Endodermal cell (in vitro differentiated cells): Measurements from ENCODE around the gene HAAO. TPM values are rescaled to one million over a fixed set of nuclear protein-coding genes. Genes with fewer than 3 reads are reported as not detected.

Experiments used
- DNase-seq: peaks from one replicate; pipeline ENCODE4 v3.0.0-alpha.2; 2017
- H3K27ac ChIP-seq: 2 replicates; pipeline ENCODE4 v1.5.1; 2013; ENCODE audit warnings: mild to moderate bottlenecking, low read depth, low read length, moderate library complexity
- H3K27me3 ChIP-seq: 2 replicates; pipeline ENCODE4 v1.6.1; 2013; ENCODE audit warnings: mild to moderate bottlenecking, low read length, moderate library complexity; ENCODE audit not compliant: insufficient read depth, control insufficient read depth, poor library complexity, severe bottlenecking
- H3K36me3 ChIP-seq: 2 replicates; pipeline ENCODE4 v1.7.0; 2013; ENCODE audit warnings: mild to moderate bottlenecking, low read length, moderate library complexity; ENCODE audit not compliant: control insufficient read depth, insufficient read depth
- H3K4me1 ChIP-seq: one replicate; pipeline ENCODE4 v1.7.0; 2013; ENCODE audit warnings: low read length; ENCODE audit not compliant: control insufficient read depth, insufficient read depth
- H3K4me3 ChIP-seq: 2 replicates; pipeline ENCODE4 v1.5.1; 2013; ENCODE audit warnings: mild to moderate bottlenecking, low read length, moderate library complexity
- H3K9ac ChIP-seq: 2 replicates; pipeline ENCODE4 v1.6.1; 2013; ENCODE audit warnings: mild to moderate bottlenecking, low read length, moderate library complexity; ENCODE audit not compliant: poor library complexity, severe bottlenecking; ENCODE audit errors: extremely low read depth
- H3K9me3 ChIP-seq: 2 replicates; pipeline ENCODE4 v1.6.1; 2013; ENCODE audit warnings: mild to moderate bottlenecking, low read length, moderate library complexity; ENCODE audit not compliant: control insufficient read depth
- H3K27ac Mint-ChIP-seq: 2 replicates; pipeline ENCODE4 v1.8.0; 2020; ENCODE audit warnings: mixed read lengths
- H3K27me3 Mint-ChIP-seq: 2 replicates; pipeline ENCODE4 v1.8.0; 2021; ENCODE audit warnings: mild to moderate bottlenecking, mixed read lengths; ENCODE audit not compliant: insufficient read depth
- H3K36me3 Mint-ChIP-seq: 2 replicates; pipeline ENCODE4 v1.8.0; 2020; ENCODE audit warnings: low read depth, mixed read lengths
- H3K4me1 Mint-ChIP-seq: 2 replicates; pipeline ENCODE4 v1.8.0; 2020; ENCODE audit warnings: mixed read lengths
- H3K4me3 Mint-ChIP-seq: 2 replicates; pipeline ENCODE4 v1.8.0; 2020; ENCODE audit warnings: mild to moderate bottlenecking, moderate library complexity, mixed read lengths
- H3K9me3 Mint-ChIP-seq: 2 replicates; pipeline ENCODE4 v1.8.0; 2020; ENCODE audit warnings: mild to moderate bottlenecking, mixed read lengths
- CTCF ChIP-seq: fragments of 200-600 bp; sonication (generic); conservative IDR thresholded peaks from 2 replicates; pipeline ENCODE4 v1.5.0; 2021; ENCODE audit warnings: antibody characterized with exemption, mild to moderate bottlenecking
- WGBS, 2 experiments: methylation state at CpG; one replicate each; pipeline versions ENCODE4 v1.1.5 to v1.1.7; 2013; ENCODE audit warnings: missing lambda C conversion rate in 2 of 2, mixed read lengths in 1 of 2; ENCODE audit not compliant: insufficient coverage in 1 of 2, insufficient read length in 1 of 2; 5-methylcytosine and 5-hydroxymethylcytosine counted together
- total RNA-seq, 2 donors: library from RNA; stranded (reverse); fragmentation: NEBNext Ultra II Directional in 1 of 2; extraction: Animal tissue kit (Norgen Biotek cat#: 25700) in 1 of 2; gene quantifications; 2 replicates in 1 of 2; 3 replicates in 1 of 2; pipeline ENCODE4 v1.2.1, GENCODE V29; 2021

HAAO gene
- total RNA-seq, 2 donors from 2014 or later, result 13.4 to 24.2 TPM

- Mint-ChIP-seq H3K9me3 (peaks cover 15% of the 10 kb centered on the region), H3K36me3 (no peaks in the 10 kb centered on the region), H3K27ac (peak overlapping the region; percentile 97), H3K4me1 (peaks cover 16% of the 10 kb centered on the region), H3K27me3 (peaks cover 4% of the 10 kb centered on the region), H3K4me3 (peak overlapping the region; percentile 82)
- Histone ChIP-seq H3K4me3 (peak overlapping the region; percentile 81), H3K9ac (peak overlapping the region; percentile 52), H3K4me1 (peaks cover 4% of the 10 kb centered on the region), H3K27me3 (no peaks in the 10 kb centered on the region), H3K36me3 (no peaks in the 10 kb centered on the region), H3K27ac (peak overlapping the region; percentile 90), H3K9me3 (no peaks in the 10 kb centered on the region)
- 1% methylated on average over 41 to 83 of the region's 83 CpGs for WGBS, 2 experiments
- TF ChIP-seq CTCF, result no peak
- DNase-seq, result peak; percentile 97
Observed at GRCh38 chr2:42810121-42810970, 18.0 kb upstream of the HAAO start.

GRCh38 chr2:42809819-42810120 lies 17.4 kb upstream of the HAAO start:
- peak; percentile 91 for DNase-seq
- Mint-ChIP-seq H3K4me1 (peaks cover 16% of the 10 kb centered on the region), H3K9me3 (peaks cover 15% of the 10 kb centered on the region), H3K4me3 (peak overlapping the region; percentile 82), H3K27ac (peak overlapping the region; percentile 82), H3K27me3 (peaks cover 4% of the 10 kb centered on the region), H3K36me3 (no peaks in the 10 kb centered on the region)
- H3K27ac ChIP-seq, result peak overlapping the region; percentile 90
- 0 to 1% methylated on average over 4 to 35 of the region's 35 CpGs for WGBS, 2 experiments
- H3K9ac ChIP-seq, result peak overlapping the region; percentile 35
- H3K36me3 ChIP-seq, result no peaks in the 10 kb centered on the region
- peak overlapping the region; percentile 81 for H3K4me3 ChIP-seq
- no peaks in the 10 kb centered on the region for H3K9me3 ChIP-seq
- H3K27me3 ChIP-seq, result peaks cover 6% of the 10 kb centered on the region
- peaks cover 4% of the 10 kb centered on the region for H3K4me1 ChIP-seq
- TF ChIP-seq CTCF, result peak; percentile 59

- Histone ChIP-seq H3K9me3 (no peaks in the 10 kb centered on the region), H3K27me3 (peaks cover 6% of the 10 kb centered on the region), H3K36me3 (no peaks in the 10 kb centered on the region), H3K9ac (peak overlapping the region; percentile 35), H3K4me1 (peaks cover 4% of the 10 kb centered on the region), H3K4me3 (peak overlapping the region; percentile 81), H3K27ac (peak overlapping the region; percentile 90)
- peaks cover 13% of the 10 kb centered on the region for H3K9me3 Mint-ChIP-seq
- H3K27me3 Mint-ChIP-seq, result peaks cover 4% of the 10 kb centered on the region
- peaks cover 16% of the 10 kb centered on the region for H3K4me1 Mint-ChIP-seq
- H3K36me3 Mint-ChIP-seq, result no peaks in the 10 kb centered on the region
- TF ChIP-seq CTCF, result no peak
- peak overlapping the region; percentile 82 for H3K27ac Mint-ChIP-seq
- peak; percentile 74 for DNase-seq
- H3K4me3 Mint-ChIP-seq, result peak overlapping the region; percentile 82
- 61 to 67% methylated on average over 3 to 9 of the region's 10 CpGs for WGBS, 2 experiments
Observed at GRCh38 chr2:42809131-42809818, 16.9 kb upstream of the HAAO start.
